ENCODE results near the gene AJAP1. TPM values are rescaled to one million over a fixed set of nuclear protein-coding genes. Genes with fewer than 3 reads are reported as not detected.

Gene AJAP1
- polyA plus RNA-seq, 1 donor from 2014 or later, result 7.9 TPM

GRCh38 chr1:4711416-4712275, 57.2 kb downstream of the AJAP1 start:
- Histone ChIP-seq H3K9ac (ENCODE audit: low read length) (peak overlapping the region; percentile 50), H3K36me3 (ENCODE audit: insufficient read depth, low read length) (no peaks in the 10 kb centered on the region), H4K20me1 (ENCODE audit: insufficient read depth) (no peaks in the 10 kb centered on the region), H3K79me2 (replicated peaks; ENCODE audit: insufficient read depth, low read length) (no peaks in the 10 kb centered on the region), H3K4me3 (ENCODE audit: low read length) (peak overlapping the region; percentile 55), H3K9me2 (ENCODE audit: insufficient read depth, low read length) (no peaks in the 10 kb centered on the region), H3K27ac (ENCODE audit: low read length) (no peak overlapping the region), H2AFZ (ENCODE audit: low read depth, low read length) (no peak overlapping the region), H3K9me3 (ENCODE audit: low read length) (no peaks in the 10 kb centered on the region), H3K27me3 (ENCODE audit: insufficient read depth, low read depth, low read length) (no peaks in the 10 kb centered on the region), H3F3A (ENCODE audit: insufficient read depth, low read length, poor library complexity, severe bottlenecking) (no peaks in the 10 kb centered on the region), H3K4me2 (ENCODE audit: low read length) (no peak overlapping the region)
- TF ChIP-seq SMC3 (conservative IDR thresholded peaks at IDR 0.05; ENCODE audit: poor library complexity) (no peak), POLR2AphosphoS5 (IDR thresholded peaks at IDR 0.05) (no peak), REST (IDR thresholded peaks at IDR 0.05; ENCODE audit: borderline replicate concordance) (no peak), EP300 (conservative IDR thresholded peaks at IDR 0.05; ENCODE audit: poor library complexity, severe bottlenecking) (no peak), MXI1 (conservative IDR thresholded peaks at IDR 0.05; ENCODE audit: poor library complexity, severe bottlenecking) (no peak), EZH2 (IDR thresholded peaks at IDR 0.05; ENCODE audit: borderline replicate concordance, insufficient read depth, low read length, poor library complexity, severe bottlenecking) (no peak), CTCF (IDR thresholded peaks at IDR 0.05; ENCODE audit: poor library complexity, severe bottlenecking) (no peak), TAF1 (IDR thresholded peaks at IDR 0.05; ENCODE audit: low read depth) (no peak), RAD21 (conservative IDR thresholded peaks at IDR 0.05) (no peak)

GRCh38 chr1:4713669-4714068, 59.3 kb downstream of the AJAP1 start:
- no peak overlapping the region for H3K27ac ChIP-seq (ENCODE audit: low read length)
- H3K4me2 ChIP-seq (ENCODE audit: low read length), result no peak overlapping the region
- no peak overlapping the region for H3K9ac ChIP-seq (ENCODE audit: low read length)
- H3K27me3 ChIP-seq (ENCODE audit: insufficient read depth, low read depth, low read length), result no peaks in the 10 kb centered on the region
- no peak for TF ChIP-seq CTCF (IDR thresholded peaks at IDR 0.05; ENCODE audit: poor library complexity, severe bottlenecking)
- TF ChIP-seq POLR2AphosphoS5 (IDR thresholded peaks at IDR 0.05), result no peak
- no peak for TF ChIP-seq REST (IDR thresholded peaks at IDR 0.05; ENCODE audit: borderline replicate concordance)
- no peak for TF ChIP-seq SMC3 (conservative IDR thresholded peaks at IDR 0.05; ENCODE audit: poor library complexity)
- no peak for TF ChIP-seq MXI1 (conservative IDR thresholded peaks at IDR 0.05; ENCODE audit: poor library complexity, severe bottlenecking)
- no peak for TF ChIP-seq RAD21 (conservative IDR thresholded peaks at IDR 0.05)
- no peak for TF ChIP-seq EZH2 (IDR thresholded peaks at IDR 0.05; ENCODE audit: borderline replicate concordance, insufficient read depth, low read length, poor library complexity, severe bottlenecking)
- no peak for TF ChIP-seq TAF1 (IDR thresholded peaks at IDR 0.05; ENCODE audit: low read depth)
- TF ChIP-seq EP300 (conservative IDR thresholded peaks at IDR 0.05; ENCODE audit: poor library complexity, severe bottlenecking), result no peak
- no peaks in the 10 kb centered on the region for H3F3A ChIP-seq (ENCODE audit: insufficient read depth, low read length, poor library complexity, severe bottlenecking)
- H2AFZ ChIP-seq (ENCODE audit: low read depth, low read length), result no peak overlapping the region
- no peak overlapping the region for H3K4me3 ChIP-seq (ENCODE audit: low read length)
- H3K36me3 ChIP-seq (ENCODE audit: insufficient read depth, low read length), result no peaks in the 10 kb centered on the region
- no peaks in the 10 kb centered on the region for H3K9me2 ChIP-seq (ENCODE audit: insufficient read depth, low read length)
- no peaks in the 10 kb centered on the region for H3K9me3 ChIP-seq (ENCODE audit: low read length)
- no peaks in the 10 kb centered on the region for H3K79me2 ChIP-seq (replicated peaks; ENCODE audit: insufficient read depth, low read length)
- no peaks in the 10 kb centered on the region for H4K20me1 ChIP-seq (ENCODE audit: insufficient read depth)

Measured in neural cell (in vitro differentiated cells).